Measurements from ENCODE around the gene MYF5. TPM values are rescaled to one million over a fixed set of nuclear protein-coding genes. Genes with fewer than 3 reads are reported as not detected.

MYF5 gene
- total RNA-seq, 1 experiment from 2014 or later, result not detected

- H3K9me3 Mint-ChIP-seq, result no peaks in the 10 kb centered on the region
- H3K27me3 ChIP-seq (ENCODE audit: insufficient read depth, low read length), result no peaks in the 10 kb centered on the region; the same call in 1 of the 2 replicates
- H3K27ac Mint-ChIP-seq, result no peak overlapping the region
- no peak overlapping the region for H3K23ac ChIP-seq (ENCODE audit: insufficient read length, low read depth, low read length)
- no peaks in the 10 kb centered on the region for H3K4me1 ChIP-seq (ENCODE audit: insufficient read depth, low read length)
- peak overlapping the region; percentile 56 for H2AFZ ChIP-seq (ENCODE audit: low read length)
- no peaks in the 10 kb centered on the region for H3K23me2 ChIP-seq (ENCODE audit: insufficient read length, low read depth, low read length, poor library complexity, severe bottlenecking)
- H3K27ac ChIP-seq (ENCODE audit: insufficient read length, low read depth, low read length), result no peak overlapping the region
- TF ChIP-seq CTCF (conservative IDR thresholded peaks at IDR 0.05), result no peak
- no peak overlapping the region for H3T11ph ChIP-seq (ENCODE audit: low read length)
- no peak overlapping the region for H2AK5ac ChIP-seq (ENCODE audit: insufficient read length, low read length)
- no peaks in the 10 kb centered on the region for H3K36me3 Mint-ChIP-seq (ENCODE audit: insufficient read depth in 1 of 3, low read depth in 3 of 3)
- no peak overlapping the region for H4K5ac ChIP-seq (ENCODE audit: insufficient read length, low read depth, low read length)
- no peak overlapping the region for H4K91ac ChIP-seq (ENCODE audit: insufficient read length, low read depth, low read length)
- H3K18ac ChIP-seq (ENCODE audit: insufficient read length, low read depth, low read length), result no peak overlapping the region
- no peak overlapping the region for H3K4me3 Mint-ChIP-seq
- no peak overlapping the region for H2BK120ac ChIP-seq (ENCODE audit: low read depth, low read length, poor library complexity, severe bottlenecking)
- H3K9me3 ChIP-seq (ENCODE audit: control insufficient read depth, low read depth, low read length), result no peaks in the 10 kb centered on the region
- no peak overlapping the region for H3K9ac ChIP-seq (ENCODE audit: extremely low read depth, insufficient read length, low read length)
- H2BK20ac ChIP-seq (ENCODE audit: low read depth, low read length, poor library complexity, severe bottlenecking), result no peak overlapping the region
- H4K8ac ChIP-seq (replicated peaks; ENCODE audit: insufficient read length, low read depth, low read length), result no peak overlapping the region
- H4K20me1 ChIP-seq (ENCODE audit: control insufficient read depth, insufficient read depth, insufficient read length), result no peaks in the 10 kb centered on the region
- WGBS (ENCODE audit: extremely low coverage, insufficient read length, low lambda C conversion rate), result no CpG with 5 or more reads among the region's 3 CpGs
- H3K56ac ChIP-seq (ENCODE audit: insufficient read length, low read depth, low read length), result no peak overlapping the region
- peaks cover 18% of the 10 kb centered on the region for H3K27me3 Mint-ChIP-seq (ENCODE audit: low read depth)
- H2BK12ac ChIP-seq (ENCODE audit: insufficient read length, low read depth, low read length), result no peak overlapping the region
- H3K4me1 Mint-ChIP-seq, result peaks cover 6 to 8% of the 10 kb centered on the region in 2 experiments
- no peaks in the 10 kb centered on the region for H3K79me1 ChIP-seq (ENCODE audit: insufficient read depth, low read depth, low read length, poor library complexity, severe bottlenecking)
- H3K14ac ChIP-seq (ENCODE audit: insufficient read depth, low read length), result no peak overlapping the region
- no peak overlapping the region for H2BK15ac ChIP-seq (ENCODE audit: low read depth, low read length)
- no peak for DNase-seq
- H2BK5ac ChIP-seq (ENCODE audit: insufficient read length, low read length), result no peak overlapping the region
- H3K79me2 ChIP-seq (ENCODE audit: insufficient read depth, low read length), result no peaks in the 10 kb centered on the region
- H3K4me2 ChIP-seq (ENCODE audit: insufficient read depth, insufficient read length, low read length), result no peak overlapping the region
- H3K4ac ChIP-seq (ENCODE audit: low read depth, low read length), result no peak overlapping the region
These were observed 4.6 kb downstream of the MYF5 start for GRCh38 chr12:80721326-80721725.

All from H9 (cell line).